Stimulated activated CD4-positive, alpha-beta T cell treated with anti-CD3 and anti-CD28 coated beads, TNF-alpha, amount 100 ng/mL, for 24 hours (primary cell): Measurements from ENCODE around the gene LRRFIP2.

Experiments used
- DNase-seq, 3 experiments: peaks; one replicate each; pipeline ENCODE4 v3.0.0-alpha.2; 2020; ENCODE audit warnings: low read depth in 3 of 3

Gene LRRFIP2

DNA sequence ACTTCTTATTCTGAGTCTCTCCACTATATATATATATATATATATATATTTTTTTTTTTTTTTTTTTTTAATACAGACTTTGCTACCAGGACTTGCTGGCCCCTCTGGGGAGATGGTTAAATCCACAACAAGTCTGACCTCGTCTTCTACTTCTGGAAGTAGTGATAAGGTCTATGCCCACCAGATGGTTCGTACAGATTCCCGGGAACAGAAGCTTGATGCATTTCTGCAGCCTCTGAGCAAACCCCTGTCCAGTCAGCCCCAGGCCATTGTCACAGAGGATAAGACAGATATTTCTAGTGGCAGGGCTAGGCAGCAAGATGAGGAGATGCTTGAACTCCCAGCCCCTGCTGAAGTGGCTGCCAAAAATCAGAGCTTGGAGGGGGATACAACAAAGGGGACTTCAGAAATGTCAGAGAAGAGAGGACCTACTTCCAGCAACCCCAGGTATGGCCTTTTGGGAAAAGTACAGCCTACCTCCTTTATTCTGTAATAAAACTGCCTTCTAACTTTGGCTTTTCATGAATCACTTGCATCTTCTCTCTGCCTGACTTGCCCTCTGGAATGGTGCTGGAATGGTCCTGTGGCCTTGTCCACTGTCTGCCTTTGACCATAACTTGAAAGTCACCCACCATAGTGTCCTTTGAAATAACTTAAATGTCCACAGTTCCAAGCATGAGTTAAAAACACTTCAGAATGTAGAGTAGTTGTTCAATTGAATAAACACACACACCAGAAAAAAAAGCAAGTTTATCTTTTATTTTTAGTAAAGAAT lies 148.6 kb downstream of the LRRFIP2 start:
- DNase-seq: no peak

GRCh38 chr3:37024820-37025405 lies 149.5 kb downstream of the LRRFIP2 start:
- DNase-seq: no peak

- DNase-seq: no peak
Measured at GRCh38 chr3:37024092-37024491, 150.3 kb downstream of the LRRFIP2 start.

- DNase-seq: no peak
Measured at GRCh38 chr3:37017683-37018082, 156.7 kb downstream of the LRRFIP2 start.

GRCh38 chr3:37016903-37017302 lies 157.5 kb downstream of the LRRFIP2 start:
- no peak for DNase-seq

DNA sequence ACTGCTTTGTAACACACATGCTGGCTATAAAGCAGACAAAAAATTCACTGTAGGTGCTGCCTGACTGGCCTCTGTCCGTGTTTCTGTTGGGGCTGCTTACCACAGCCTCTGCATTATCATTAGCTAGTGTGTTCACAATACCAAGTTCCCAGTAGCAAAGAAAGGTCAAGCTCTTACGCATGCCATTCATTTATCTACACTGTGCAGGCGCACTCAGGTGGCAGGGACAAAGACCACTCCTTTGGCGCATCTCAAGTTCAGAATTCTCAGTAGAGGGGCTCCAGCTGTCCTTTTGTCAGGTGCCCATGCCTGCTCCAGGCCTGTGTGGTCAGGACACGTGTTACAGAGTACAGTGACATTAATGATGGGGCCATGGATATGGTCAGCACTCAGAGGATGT lies 158.7 kb downstream of the LRRFIP2 start:
- no peak for DNase-seq

- DNase-seq: no peak
Measured at GRCh38 chr3:37014620-37015019, 159.8 kb downstream of the LRRFIP2 start.
